ENCODE data around the gene IMP4. TPM values are rescaled to one million over a fixed set of nuclear protein-coding genes. Genes with fewer than 3 reads are reported as not detected.

The IMP4 gene
- total RNA-seq, 4 donors from 2014 or later: 69.2 to 112 (median 91.2) TPM

- Histone ChIP-seq H3K4me3 (peak overlapping the region; percentile 60 to 75 (median 66)), H3K4me1 (peaks cover 14 to 51% (median 16%) of the 10 kb centered on the region in 3 donors), H3K27ac (peak overlapping the region; percentile 81 to 89 (median 86)), H3K27me3 (no peaks in the 10 kb centered on the region), H3K36me3 (peaks cover 0 to 27% (median 0%) of the 10 kb centered on the region in 3 donors), H3K9me3 (no peaks in the 10 kb centered on the region)
- TF ChIP-seq CTCF (IDR thresholded peaks at IDR 0.05) (no peak), POLR2A (IDR thresholded peaks at IDR 0.05) (no peak)
- WGBS, 2 donors: 49 to 55% methylated on average over 17 to 18 of the region's 18 CpGs
- intact Hi-C loops (cut with DNase I): no loop called here
- DNase-seq: no peak
Measured at GRCh38 chr2:130371723-130372054, 29.0 kb downstream of the IMP4 start.

- H3K9me3 ChIP-seq: no peaks in the 10 kb centered on the region
- intact Hi-C loops (cut with DNase I): no loop called here
- TF ChIP-seq CTCF (IDR thresholded peaks at IDR 0.05) (peak; percentile 72 to 85 (median 78)), POLR2A (IDR thresholded peaks at IDR 0.05) (peak in 2 of 4 donors; percentile 45 to 56)
- DNase-seq: peak; percentile 30
- H3K4me3 ChIP-seq: peak overlapping the region; percentile 60 to 75 (median 66)
- peaks cover 0 to 27% (median 0%) of the 10 kb centered on the region in 3 donors for H3K36me3 ChIP-seq
- peak overlapping the region; percentile 81 to 89 (median 86) for H3K27ac ChIP-seq
- H3K27me3 ChIP-seq: no peaks in the 10 kb centered on the region
- peaks cover 14 to 51% (median 16%) of the 10 kb centered on the region in 3 donors for H3K4me1 ChIP-seq
- 0 to 2% methylated on average over 10 to 16 of the region's 81 CpGs for WGBS, 2 donors
Measured at GRCh38 chr2:130372055-130372832, 29.5 kb downstream of the IMP4 start.

- peak overlapping the region; percentile 81 to 89 (median 86) for H3K27ac ChIP-seq
- WGBS, 2 donors: 77 to 86% methylated on average over 1 to 11 of the region's 24 CpGs
- intact Hi-C loops (cut with DNase I): no loop called here
- H3K9me3 ChIP-seq: no peaks in the 10 kb centered on the region
- H3K4me1 ChIP-seq: peaks cover 14 to 51% (median 16%) of the 10 kb centered on the region in 3 donors
- DNase-seq: no peak
- TF ChIP-seq CTCF (IDR thresholded peaks at IDR 0.05): peak in 1 of 6 experiments; percentile 11
- TF ChIP-seq POLR2A (IDR thresholded peaks at IDR 0.05): no peak
- no peaks in the 10 kb centered on the region for H3K27me3 ChIP-seq
- H3K4me3 ChIP-seq: peak overlapping the region; percentile 60 to 75 (median 66)
- H3K36me3 ChIP-seq: peaks cover 0 to 27% (median 0%) of the 10 kb centered on the region in 3 donors
Measured at GRCh38 chr2:130372833-130373807, 30.4 kb downstream of the IMP4 start.

- Histone ChIP-seq H3K4me3 (peak overlapping the region in 2 of 4 donors; percentile 71 to 75), H3K9me3 (no peaks in the 10 kb centered on the region), H3K36me3 (peaks cover 0 to 27% (median 0%) of the 10 kb centered on the region in 3 donors), H3K27me3 (no peaks in the 10 kb centered on the region), H3K4me1 (peaks cover 14 to 51% (median 16%) of the 10 kb centered on the region in 3 donors), H3K27ac (no peak overlapping the region)
- TF ChIP-seq POLR2A (IDR thresholded peaks at IDR 0.05): no peak
- TF ChIP-seq CTCF (IDR thresholded peaks at IDR 0.05): no peak
- intact Hi-C loops (cut with DNase I): no loop called here
- no peak for DNase-seq
- WGBS, 2 donors: 85 to 91% methylated on average over 2 to 3 of the region's 3 CpGs
Measured at GRCh38 chr2:130373808-130374365, 31.2 kb downstream of the IMP4 start.
